Measurements from ENCODE around the gene HSPA12B.

DNA sequence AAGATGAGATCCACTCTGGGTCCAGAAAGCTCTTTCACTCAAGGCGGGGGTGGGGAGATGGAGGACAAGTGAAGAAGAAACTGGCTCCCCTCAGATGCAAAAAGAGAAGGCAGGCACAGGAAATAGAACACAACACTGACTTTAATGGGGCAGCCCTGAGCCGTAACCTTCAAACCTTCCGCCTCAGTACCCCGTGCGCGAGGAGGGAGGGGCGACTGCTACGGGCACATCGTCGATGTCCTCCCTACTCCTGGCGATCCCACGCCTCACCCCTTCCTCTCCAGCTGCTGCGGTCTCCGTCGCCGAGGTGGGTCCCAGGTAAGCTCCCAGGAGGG is 44.9 kb downstream of the HSPA12B start:
- TF ChIP-seq, protein P1, sequence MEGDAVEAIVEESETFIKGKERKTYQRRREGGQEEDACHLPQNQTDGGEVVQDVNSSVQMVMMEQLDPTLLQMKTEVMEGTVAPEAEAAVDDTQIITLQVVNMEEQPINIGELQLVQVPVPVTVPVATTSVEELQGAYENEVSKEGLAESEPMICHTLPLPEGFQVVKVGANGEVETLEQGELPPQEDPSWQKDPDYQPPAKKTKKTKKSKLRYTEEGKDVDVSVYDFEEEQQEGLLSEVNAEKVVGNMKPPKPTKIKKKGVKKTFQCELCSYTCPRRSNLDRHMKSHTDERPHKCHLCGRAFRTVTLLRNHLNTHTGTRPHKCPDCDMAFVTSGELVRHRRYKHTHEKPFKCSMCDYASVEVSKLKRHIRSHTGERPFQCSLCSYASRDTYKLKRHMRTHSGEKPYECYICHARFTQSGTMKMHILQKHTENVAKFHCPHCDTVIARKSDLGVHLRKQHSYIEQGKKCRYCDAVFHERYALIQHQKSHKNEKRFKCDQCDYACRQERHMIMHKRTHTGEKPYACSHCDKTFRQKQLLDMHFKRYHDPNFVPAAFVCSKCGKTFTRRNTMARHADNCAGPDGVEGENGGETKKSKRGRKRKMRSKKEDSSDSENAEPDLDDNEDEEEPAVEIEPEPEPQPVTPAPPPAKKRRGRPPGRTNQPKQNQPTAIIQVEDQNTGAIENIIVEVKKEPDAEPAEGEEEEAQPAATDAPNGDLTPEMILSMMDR (IDR thresholded peaks at IDR 0.05; ENCODE audit: low read length): no peak
- no peak for TF ChIP-seq EZH2 (IDR thresholded peaks at IDR 0.05; ENCODE audit: borderline replicate concordance, low read length)
